HEK293 (cell line): Measurements from ENCODE around the gene MAGED2.

Experiments
- HOXD13 ChIP-seq: sonication (generic); formaldehyde crosslinking; IDR thresholded peaks from 2 replicates; pipeline ENCODE4 v1.8.0; 2022; ENCODE audit warnings: missing genetic modification reagents, borderline replicate concordance
- PRDM1 ChIP-seq: fragments of 450-650 bp; formaldehyde crosslinking; IDR thresholded peaks from 2 replicates; pipeline ENCODE4; 2016; ENCODE audit warnings: missing biosample characterization, missing genetic modification characterization
- SETDB1 ChIP-seq: IDR thresholded peaks from one replicate; pipeline ENCODE4 v1.6.1; 2017; ENCODE audit warnings: mild to moderate bottlenecking, low read length, moderate library complexity, mixed read lengths; ENCODE audit not compliant: insufficient read length
- ZBTB21 ChIP-seq: fragments of 450-650 bp; formaldehyde crosslinking; IDR thresholded peaks from 2 replicates; pipeline ENCODE4 v1.5.1; 2017; ENCODE audit warnings: missing biosample characterization, missing genetic modification characterization
- ZBTB8A ChIP-seq: fragments of 450-650 bp; formaldehyde crosslinking; IDR thresholded peaks from 2 replicates; pipeline ENCODE4 v1.5.1; 2016; ENCODE audit warnings: missing biosample characterization, missing genetic modification characterization
- ZFP37 ChIP-seq: fragments of 450-650 bp; formaldehyde crosslinking; IDR thresholded peaks from 2 replicates; pipeline ENCODE4 v1.5.1; 2016; ENCODE audit warnings: missing biosample characterization, missing genetic modification characterization
- ZFP69B ChIP-seq: fragments of 450-650 bp; formaldehyde crosslinking; IDR thresholded peaks from 2 replicates; pipeline ENCODE4 v1.5.1; 2016; ENCODE audit warnings: missing biosample characterization, missing genetic modification characterization
- ZNF239 ChIP-seq: fragments of 450-650 bp; formaldehyde crosslinking; IDR thresholded peaks from 2 replicates; pipeline ENCODE4 v1.5.1; 2016; ENCODE audit warnings: missing biosample characterization, missing genetic modification characterization
- ZNF561 ChIP-seq: fragments of 450-650 bp; IDR thresholded peaks from 2 replicates; pipeline ENCODE4 v1.5.1; 2018; ENCODE audit warnings: missing biosample characterization, missing genetic modification characterization, borderline replicate concordance
- TF ChIP-seq, protein P1 (sequence below): fragments of 450-650 bp; IDR thresholded peaks from 2 replicates; pipeline ENCODE4 v1.5.1; 2018; ENCODE audit warnings: missing biosample characterization, mild to moderate bottlenecking, missing genetic modification characterization
- TF ChIP-seq, protein P2 (sequence below): fragments of 450-650 bp; formaldehyde crosslinking; IDR thresholded peaks from 2 replicates; pipeline ENCODE4 v1.5.1; 2016; ENCODE audit warnings: missing biosample characterization, missing genetic modification characterization

DNA sequence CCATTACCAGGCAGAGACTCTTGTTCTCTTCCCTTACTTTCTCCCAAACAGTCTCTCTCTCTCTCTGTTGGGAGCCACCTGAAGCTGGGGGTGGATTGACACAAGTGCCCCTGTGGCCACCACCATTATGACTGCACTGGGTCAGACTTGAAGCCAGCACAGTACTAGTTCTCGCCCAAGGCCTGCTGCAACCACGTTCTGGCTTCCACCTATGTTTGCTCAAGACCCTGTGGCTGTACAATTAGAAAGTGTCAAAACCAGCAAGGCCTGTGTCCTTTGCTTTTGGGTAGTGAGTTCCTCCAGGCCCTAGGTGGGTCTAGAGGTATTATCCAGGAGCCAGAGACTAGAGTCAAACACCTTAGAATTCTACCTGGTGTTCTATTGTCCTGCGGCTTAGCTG lies 31.0 kb downstream of the MAGED2 start:
- no peak for TF ChIP-seq PRDM1 (tag by site-specific recombination)
- TF ChIP-seq, protein P1, sequence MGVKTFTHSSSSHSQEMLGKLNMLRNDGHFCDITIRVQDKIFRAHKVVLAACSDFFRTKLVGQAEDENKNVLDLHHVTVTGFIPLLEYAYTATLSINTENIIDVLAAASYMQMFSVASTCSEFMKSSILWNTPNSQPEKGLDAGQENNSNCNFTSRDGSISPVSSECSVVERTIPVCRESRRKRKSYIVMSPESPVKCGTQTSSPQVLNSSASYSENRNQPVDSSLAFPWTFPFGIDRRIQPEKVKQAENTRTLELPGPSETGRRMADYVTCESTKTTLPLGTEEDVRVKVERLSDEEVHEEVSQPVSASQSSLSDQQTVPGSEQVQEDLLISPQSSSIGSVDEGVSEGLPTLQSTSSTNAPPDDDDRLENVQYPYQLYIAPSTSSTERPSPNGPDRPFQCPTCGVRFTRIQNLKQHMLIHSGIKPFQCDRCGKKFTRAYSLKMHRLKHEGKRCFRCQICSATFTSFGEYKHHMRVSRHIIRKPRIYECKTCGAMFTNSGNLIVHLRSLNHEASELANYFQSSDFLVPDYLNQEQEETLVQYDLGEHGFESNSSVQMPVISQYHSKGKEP (tag by site-specific recombination) = no peak
- no peak for TF ChIP-seq ZBTB8A (tag by site-specific recombination)
- TF ChIP-seq, protein P2, sequence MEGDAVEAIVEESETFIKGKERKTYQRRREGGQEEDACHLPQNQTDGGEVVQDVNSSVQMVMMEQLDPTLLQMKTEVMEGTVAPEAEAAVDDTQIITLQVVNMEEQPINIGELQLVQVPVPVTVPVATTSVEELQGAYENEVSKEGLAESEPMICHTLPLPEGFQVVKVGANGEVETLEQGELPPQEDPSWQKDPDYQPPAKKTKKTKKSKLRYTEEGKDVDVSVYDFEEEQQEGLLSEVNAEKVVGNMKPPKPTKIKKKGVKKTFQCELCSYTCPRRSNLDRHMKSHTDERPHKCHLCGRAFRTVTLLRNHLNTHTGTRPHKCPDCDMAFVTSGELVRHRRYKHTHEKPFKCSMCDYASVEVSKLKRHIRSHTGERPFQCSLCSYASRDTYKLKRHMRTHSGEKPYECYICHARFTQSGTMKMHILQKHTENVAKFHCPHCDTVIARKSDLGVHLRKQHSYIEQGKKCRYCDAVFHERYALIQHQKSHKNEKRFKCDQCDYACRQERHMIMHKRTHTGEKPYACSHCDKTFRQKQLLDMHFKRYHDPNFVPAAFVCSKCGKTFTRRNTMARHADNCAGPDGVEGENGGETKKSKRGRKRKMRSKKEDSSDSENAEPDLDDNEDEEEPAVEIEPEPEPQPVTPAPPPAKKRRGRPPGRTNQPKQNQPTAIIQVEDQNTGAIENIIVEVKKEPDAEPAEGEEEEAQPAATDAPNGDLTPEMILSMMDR (tag by site-specific recombination) = no peak
- no peak for TF ChIP-seq ZFP37 (tag by site-specific recombination)
- no peak for TF ChIP-seq ZNF561
- no peak for TF ChIP-seq ZFP69B (tag by site-specific recombination)
- TF ChIP-seq ZNF239 (tag by site-specific recombination) = no peak
- no peak for TF ChIP-seq SETDB1
- no peak for TF ChIP-seq HOXD13 (CRISPR knock-in tag)
- no peak for TF ChIP-seq ZBTB21 (tag by site-specific recombination)
